ENCODE measurements around the gene ATAD3B. TPM values are rescaled to one million over a fixed set of nuclear protein-coding genes. Genes with fewer than 3 reads are reported as not detected.

ATAD3B gene
- polyA plus RNA-seq, 3 donors: 2.3 to 23.3 (median 2.3) TPM

GRCh38 chr1:1534401-1535154 is 63.0 kb downstream of the ATAD3B start:
- no peak overlapping the region for H3K27ac ChIP-seq (ENCODE audit: low read depth in 1 of 2, low read length in 2 of 2)
- Mint-ChIP-seq H3K4me3 (no peak overlapping the region), H3K4me1 (peaks cover 4% of the 10 kb centered on the region), H3K36me3 (peaks cover 11 to 26% of the 10 kb centered on the region in 2 donors), H3K9me3 (peaks cover 12 to 26% (median 21%) of the 10 kb centered on the region in 7 donors), H3K27me3 (ENCODE audit: low read depth in 3 of 3) (peaks cover 0 to 14% (median 13%) of the 10 kb centered on the region in 3 donors), H3K27ac (no peak overlapping the region)
- H4K20me1 ChIP-seq (ENCODE audit: insufficient read depth, low read length): no peaks in the 10 kb centered on the region
- intact Hi-C loops (cut with micrococcal nuclease): no loop called here
- H3K27me3 ChIP-seq (ENCODE audit: control insufficient read depth in 2 of 2, insufficient read depth in 2 of 2, low read length in 2 of 2): peaks cover 0 to 8% of the 10 kb centered on the region in 2 donors
- no peak overlapping the region for H3K9ac ChIP-seq (ENCODE audit: insufficient read depth, low read length, poor library complexity, severe bottlenecking)
- H3K4me2 ChIP-seq (replicated peaks; ENCODE audit: extremely low read depth, low read length, poor library complexity, severe bottlenecking): no peak overlapping the region
- peaks cover 0 to 3% of the 10 kb centered on the region in 2 donors for H3K4me1 ChIP-seq (ENCODE audit: control insufficient read depth in 1 of 2, insufficient read depth in 2 of 2, low read length in 2 of 2)
- no peak for TF ChIP-seq CTCF (IDR thresholded peaks at IDR 0.05)
- peaks cover 5 to 25% of the 10 kb centered on the region in 2 donors for H3K9me3 ChIP-seq (replicated peaks in 1 of 2; ENCODE audit: control insufficient read depth in 1 of 2, insufficient read depth in 1 of 2, low read length in 2 of 2)
- H3K36me3 ChIP-seq (replicated peaks in 1 of 2; ENCODE audit: control insufficient read depth in 1 of 2, insufficient read depth in 2 of 2, low read length in 2 of 2): peaks cover 5 to 6% of the 10 kb centered on the region in 2 donors
- no peak overlapping the region for H3K4me3 ChIP-seq (replicated peaks in 1 of 3; ENCODE audit: low read depth in 2 of 3, low read length in 3 of 3)
- no peaks in the 10 kb centered on the region for H3K79me2 ChIP-seq (ENCODE audit: insufficient read depth, low read length)
- peak in 1 of 3 donors; percentile 4 for DNase-seq
- no peak overlapping the region for H2AFZ ChIP-seq (ENCODE audit: insufficient read depth, low read depth, low read length, poor library complexity, severe bottlenecking)
- WGBS (ENCODE audit: insufficient coverage): 98% methylated on average over 21 of the region's 31 CpGs

GRCh38 chr1:1535201-1536018 is 63.8 kb downstream of the ATAD3B start:
- Histone ChIP-seq H3K9me3 (replicated peaks in 1 of 2; ENCODE audit: control insufficient read depth in 1 of 2, insufficient read depth in 1 of 2, low read length in 2 of 2) (peaks cover 0 to 18% of the 10 kb centered on the region in 2 donors), H3K36me3 (replicated peaks in 1 of 2; ENCODE audit: control insufficient read depth in 1 of 2, insufficient read depth in 2 of 2, low read length in 2 of 2) (no peaks in the 10 kb centered on the region), H2AFZ (ENCODE audit: insufficient read depth, low read depth, low read length, poor library complexity, severe bottlenecking) (no peak overlapping the region), H3K27me3 (ENCODE audit: control insufficient read depth in 2 of 2, insufficient read depth in 2 of 2, low read length in 2 of 2) (peaks cover 0 to 9% of the 10 kb centered on the region in 2 donors), H3K4me1 (ENCODE audit: control insufficient read depth in 1 of 2, insufficient read depth in 2 of 2, low read length in 2 of 2) (peaks cover 0 to 3% of the 10 kb centered on the region in 2 donors), H4K20me1 (ENCODE audit: insufficient read depth, low read length) (no peaks in the 10 kb centered on the region), H3K27ac (ENCODE audit: low read depth in 1 of 2, low read length in 2 of 2) (no peak overlapping the region), H3K4me2 (replicated peaks; ENCODE audit: extremely low read depth, low read length, poor library complexity, severe bottlenecking) (no peak overlapping the region), H3K4me3 (replicated peaks in 1 of 3; ENCODE audit: low read depth in 2 of 3, low read length in 3 of 3) (no peak overlapping the region), H3K9ac (ENCODE audit: insufficient read depth, low read length, poor library complexity, severe bottlenecking) (no peak overlapping the region), H3K79me2 (ENCODE audit: insufficient read depth, low read length) (no peaks in the 10 kb centered on the region)
- no peak for TF ChIP-seq CTCF (IDR thresholded peaks at IDR 0.05)
- DNase-seq: no peak
- H3K36me3 Mint-ChIP-seq: peaks cover 7 to 19% of the 10 kb centered on the region in 2 donors
- 94% methylated on average over 60 of the region's 66 CpGs for WGBS (ENCODE audit: insufficient coverage)
- H3K4me3 Mint-ChIP-seq: no peak overlapping the region
- H3K4me1 Mint-ChIP-seq: peaks cover 4% of the 10 kb centered on the region
- no peak overlapping the region for H3K27ac Mint-ChIP-seq
- intact Hi-C loops (cut with micrococcal nuclease): no loop called here
- H3K9me3 Mint-ChIP-seq: peaks cover 10 to 18% (median 14%) of the 10 kb centered on the region in 7 donors
- H3K27me3 Mint-ChIP-seq (ENCODE audit: low read depth in 3 of 3): peaks cover 0 to 16% (median 14%) of the 10 kb centered on the region in 3 donors

Measured in CD14-positive monocyte (primary cell).